Stimulated activated naive CD8-positive, alpha-beta T cell treated with anti-CD3 and anti-CD28 coated beads, Interleukin-15, Interleukin-2, amounts not matched to agents 100 ng/mL and 50 ng/mL, for 24 hours (primary cell): ENCODE data around the gene ZBTB46.

Source experiments
- H3K27ac Mint-ChIP-seq: one replicate; pipeline ENCODE4 v1.8.0; 2021; ENCODE audit warnings: mild to moderate bottlenecking, mixed read lengths
- H3K27me3 Mint-ChIP-seq: one replicate; pipeline ENCODE4 v1.8.0; 2021; ENCODE audit warnings: mixed read lengths
- H3K36me3 Mint-ChIP-seq: one replicate; pipeline ENCODE4 v1.8.0; 2021; ENCODE audit warnings: low read depth, mixed read lengths
- H3K4me1 Mint-ChIP-seq: one replicate; pipeline ENCODE4 v1.8.0; 2021; ENCODE audit warnings: low read depth, mixed read lengths
- H3K4me3 Mint-ChIP-seq: one replicate; pipeline ENCODE4 v1.8.0; 2021; ENCODE audit warnings: mild to moderate bottlenecking, mixed read lengths
- H3K9me3 Mint-ChIP-seq: one replicate; pipeline ENCODE4 v1.8.0; 2021; ENCODE audit warnings: mixed read lengths

The ZBTB46 gene

GRCh38 chr20:63766695-63767426 is 64.2 kb downstream of the ZBTB46 start:
- no peaks in the 10 kb centered on the region for H3K9me3 Mint-ChIP-seq
- H3K27ac Mint-ChIP-seq, result no peak overlapping the region
- no peaks in the 10 kb centered on the region for H3K36me3 Mint-ChIP-seq
- no peak overlapping the region for H3K4me3 Mint-ChIP-seq
- H3K4me1 Mint-ChIP-seq, result no peaks in the 10 kb centered on the region
- no peaks in the 10 kb centered on the region for H3K27me3 Mint-ChIP-seq

GRCh38 chr20:63765902-63766301 is 65.2 kb downstream of the ZBTB46 start:
- H3K36me3 Mint-ChIP-seq, result no peaks in the 10 kb centered on the region
- no peaks in the 10 kb centered on the region for H3K27me3 Mint-ChIP-seq
- H3K4me3 Mint-ChIP-seq, result no peak overlapping the region
- H3K27ac Mint-ChIP-seq, result no peak overlapping the region
- no peaks in the 10 kb centered on the region for H3K4me1 Mint-ChIP-seq
- H3K9me3 Mint-ChIP-seq, result no peaks in the 10 kb centered on the region

DNA sequence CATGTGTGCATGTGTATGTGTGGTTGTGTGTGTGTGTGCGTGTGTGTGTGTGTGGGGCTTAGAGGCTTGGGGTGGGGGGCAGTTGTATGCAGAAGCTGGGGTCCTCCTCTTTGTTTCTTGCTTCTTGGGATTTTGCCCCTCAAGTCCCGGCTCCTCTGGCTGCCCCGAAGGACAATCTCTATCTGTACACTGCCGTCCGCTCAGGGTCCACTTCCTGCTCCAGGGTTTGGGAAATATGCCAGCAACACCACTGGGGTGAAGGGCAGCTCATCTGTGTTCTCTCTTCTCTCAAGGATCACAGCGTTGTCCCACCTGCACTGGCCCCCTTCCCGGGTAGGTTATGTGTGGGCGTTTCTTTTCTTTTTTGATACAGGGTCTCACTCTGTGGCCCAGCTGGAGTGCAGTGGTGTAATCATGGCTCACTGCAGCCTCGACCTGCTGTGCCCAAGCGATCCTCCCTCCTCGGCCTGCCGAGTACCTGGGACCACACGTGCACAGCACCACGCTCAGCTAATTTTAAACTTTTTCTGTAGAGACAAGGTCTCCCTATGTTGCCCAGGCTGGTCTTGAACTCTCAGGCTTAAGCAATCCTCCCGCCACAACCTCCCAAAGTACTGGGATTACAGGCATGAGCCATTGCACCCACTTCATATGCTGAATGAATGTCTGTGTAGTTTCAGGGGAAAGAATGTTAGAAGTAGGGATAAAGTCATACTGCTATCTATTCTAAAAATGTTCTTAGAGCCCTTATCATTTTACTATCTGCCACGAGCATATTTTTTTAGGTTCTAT is 65.8 kb downstream of the ZBTB46 start:
- H3K27me3 Mint-ChIP-seq, result no peaks in the 10 kb centered on the region
- no peak overlapping the region for H3K4me3 Mint-ChIP-seq
- H3K36me3 Mint-ChIP-seq, result no peaks in the 10 kb centered on the region
- no peak overlapping the region for H3K27ac Mint-ChIP-seq
- no peaks in the 10 kb centered on the region for H3K4me1 Mint-ChIP-seq
- H3K9me3 Mint-ChIP-seq, result no peaks in the 10 kb centered on the region

DNA sequence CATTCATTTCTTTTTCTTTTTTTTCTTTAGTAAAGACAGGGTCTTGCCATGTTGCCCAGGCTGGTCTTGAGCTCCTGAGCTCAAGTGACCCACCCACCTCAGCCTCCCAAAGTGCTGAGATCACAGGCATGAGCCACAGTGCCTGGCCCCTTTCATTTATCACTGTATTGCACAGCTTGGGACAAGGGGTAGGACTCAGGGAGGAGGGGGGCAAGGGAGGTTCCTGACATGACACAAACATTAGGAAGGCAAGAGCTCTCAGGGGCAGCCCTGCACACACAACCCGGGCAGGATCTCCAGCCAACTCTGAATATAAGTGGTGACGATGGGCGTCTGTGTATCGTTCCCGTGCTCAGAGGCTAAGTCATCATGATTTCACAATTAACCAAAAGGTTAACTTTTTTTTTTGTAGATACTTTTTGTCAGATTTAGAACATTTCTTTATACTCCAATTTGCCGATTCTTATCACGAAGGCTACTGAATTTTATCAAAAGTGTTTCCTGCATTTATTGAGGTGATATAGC is 71.6 kb downstream of the ZBTB46 start:
- Mint-ChIP-seq H3K27ac (no peak overlapping the region), H3K9me3 (no peaks in the 10 kb centered on the region), H3K4me3 (no peak overlapping the region), H3K4me1 (peaks cover 5% of the 10 kb centered on the region), H3K36me3 (no peaks in the 10 kb centered on the region), H3K27me3 (no peaks in the 10 kb centered on the region)

GRCh38 chr20:63758152-63758551 is 72.9 kb downstream of the ZBTB46 start:
- no peaks in the 10 kb centered on the region for H3K36me3 Mint-ChIP-seq
- peaks cover 5% of the 10 kb centered on the region for H3K4me1 Mint-ChIP-seq
- H3K9me3 Mint-ChIP-seq, result no peaks in the 10 kb centered on the region
- no peak overlapping the region for H3K27ac Mint-ChIP-seq
- H3K27me3 Mint-ChIP-seq, result no peaks in the 10 kb centered on the region
- H3K4me3 Mint-ChIP-seq, result no peak overlapping the region

GRCh38 chr20:63756648-63756991 is 74.4 kb downstream of the ZBTB46 start:
- Mint-ChIP-seq H3K36me3 (no peaks in the 10 kb centered on the region), H3K27ac (no peak overlapping the region), H3K4me3 (no peak overlapping the region), H3K4me1 (peaks cover 5% of the 10 kb centered on the region), H3K9me3 (no peaks in the 10 kb centered on the region), H3K27me3 (no peaks in the 10 kb centered on the region)

DNA sequence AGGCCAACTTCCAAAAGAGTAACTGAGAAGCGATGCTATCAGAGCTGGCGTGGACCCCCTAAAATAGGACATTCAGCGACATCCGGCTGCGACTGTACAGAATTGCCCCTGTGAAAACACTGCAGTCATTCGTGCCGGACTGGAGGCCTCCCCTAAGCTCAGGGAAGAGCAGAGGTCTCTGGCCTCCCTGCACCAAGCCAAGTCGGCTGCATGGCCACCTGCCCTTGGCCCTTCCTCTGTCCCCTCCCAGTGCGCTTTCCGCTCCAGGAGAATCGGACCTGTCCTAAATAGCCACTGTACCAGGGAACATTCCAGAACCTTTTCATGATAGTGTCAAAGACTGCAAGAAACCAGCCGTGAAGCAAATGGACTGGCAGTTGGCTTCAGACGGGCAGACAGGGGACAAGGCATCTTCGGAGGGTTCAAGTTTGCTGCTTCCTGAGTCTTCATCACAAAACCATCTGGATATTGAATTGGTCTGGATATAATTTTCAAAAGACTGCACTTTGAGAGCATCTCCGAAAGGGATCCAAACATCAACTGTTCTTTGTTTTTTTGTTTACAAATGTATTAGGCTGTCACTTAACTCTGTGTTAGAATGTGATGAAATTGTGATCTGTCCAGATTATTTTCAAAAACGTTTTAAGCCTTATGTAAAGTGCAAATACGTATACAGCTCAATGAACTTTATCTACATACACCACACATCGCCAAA is 75.0 kb downstream of the ZBTB46 start:
- H3K4me3 Mint-ChIP-seq, result no peak overlapping the region
- no peaks in the 10 kb centered on the region for H3K27me3 Mint-ChIP-seq
- H3K9me3 Mint-ChIP-seq, result no peaks in the 10 kb centered on the region
- no peak overlapping the region for H3K27ac Mint-ChIP-seq
- H3K36me3 Mint-ChIP-seq, result no peaks in the 10 kb centered on the region
- H3K4me1 Mint-ChIP-seq, result peaks cover 9% of the 10 kb centered on the region

GRCh38 chr20:63754008-63754407 is 77.1 kb downstream of the ZBTB46 start:
- no peaks in the 10 kb centered on the region for H3K27me3 Mint-ChIP-seq
- no peaks in the 10 kb centered on the region for H3K36me3 Mint-ChIP-seq
- no peaks in the 10 kb centered on the region for H3K9me3 Mint-ChIP-seq
- H3K27ac Mint-ChIP-seq, result no peak overlapping the region
- no peak overlapping the region for H3K4me3 Mint-ChIP-seq
- peaks cover 13% of the 10 kb centered on the region for H3K4me1 Mint-ChIP-seq

DNA sequence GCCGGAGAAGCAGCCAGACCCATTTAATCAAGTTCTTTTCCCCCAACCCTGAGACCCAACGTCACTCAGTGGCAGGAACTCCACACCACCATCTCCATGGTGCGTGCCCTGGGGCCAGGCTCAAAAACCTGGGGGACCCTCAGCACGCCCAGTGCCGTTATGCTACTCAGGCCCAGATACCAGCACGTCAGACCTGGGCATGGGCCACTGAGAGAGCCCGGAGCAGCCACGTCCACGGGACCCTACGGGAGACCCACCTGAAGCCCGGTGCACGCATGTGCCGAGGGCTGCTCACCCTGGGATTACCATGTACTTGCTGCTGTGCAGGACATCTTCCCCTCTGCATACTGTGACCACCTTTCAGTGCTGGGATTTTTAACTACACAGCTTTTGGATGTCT is 77.7 kb downstream of the ZBTB46 start:
- H3K4me3 Mint-ChIP-seq, result no peak overlapping the region
- H3K27ac Mint-ChIP-seq, result no peak overlapping the region

GRCh38 chr20:63752411-63753101 is 78.5 kb downstream of the ZBTB46 start:
- Mint-ChIP-seq H3K27ac (no peak overlapping the region), H3K9me3 (no peaks in the 10 kb centered on the region), H3K27me3 (no peaks in the 10 kb centered on the region), H3K4me3 (no peak overlapping the region), H3K4me1 (peaks cover 13% of the 10 kb centered on the region), H3K36me3 (no peaks in the 10 kb centered on the region)

More for the DNA sequence above, 77.7 kb downstream of the ZBTB46 start:
- Mint-ChIP-seq H3K9me3 (no peaks in the 10 kb centered on the region), H3K4me1 (peaks cover 13% of the 10 kb centered on the region), H3K27me3 (no peaks in the 10 kb centered on the region), H3K36me3 (no peaks in the 10 kb centered on the region)

DNA sequence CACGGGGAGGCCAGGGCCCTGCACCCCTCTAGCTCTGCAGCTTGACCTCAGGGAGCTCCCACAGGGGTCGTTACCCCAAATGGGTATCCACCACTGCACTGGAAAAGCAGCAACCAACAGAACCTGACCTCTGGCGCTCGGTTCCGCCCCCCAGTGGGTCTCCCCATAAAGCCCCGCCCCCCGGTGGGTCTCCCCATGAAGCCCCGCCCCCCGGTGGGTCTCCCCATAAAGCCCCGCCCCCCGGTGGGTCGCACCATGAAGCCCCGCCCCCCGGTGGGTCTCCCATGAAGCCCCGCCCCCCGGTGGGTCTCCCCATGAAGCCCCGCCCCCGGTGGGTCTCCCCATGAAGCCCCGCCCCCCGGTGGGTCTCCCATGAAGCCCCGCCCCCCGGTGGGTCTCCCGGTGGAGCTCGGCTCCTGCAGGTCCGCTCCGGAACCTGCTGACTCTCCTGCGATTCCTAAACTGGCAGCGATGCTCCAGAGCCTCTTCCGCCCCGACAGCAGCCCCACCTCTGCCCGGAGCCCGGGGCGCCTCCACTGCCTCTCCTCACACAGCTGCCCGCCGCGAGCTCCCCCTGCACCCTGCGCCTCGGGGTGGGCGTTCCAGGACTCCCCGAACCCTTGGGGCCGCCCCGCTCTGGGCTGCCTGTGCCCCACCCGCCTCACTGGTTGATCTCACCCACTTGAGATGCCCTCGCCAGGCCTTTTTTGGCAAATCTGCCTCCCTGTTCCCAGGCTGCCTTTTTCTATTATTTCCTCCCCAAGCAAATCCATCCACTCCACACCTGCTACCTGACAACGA is 79.4 kb downstream of the ZBTB46 start:
- no peaks in the 10 kb centered on the region for H3K9me3 Mint-ChIP-seq

DNA sequence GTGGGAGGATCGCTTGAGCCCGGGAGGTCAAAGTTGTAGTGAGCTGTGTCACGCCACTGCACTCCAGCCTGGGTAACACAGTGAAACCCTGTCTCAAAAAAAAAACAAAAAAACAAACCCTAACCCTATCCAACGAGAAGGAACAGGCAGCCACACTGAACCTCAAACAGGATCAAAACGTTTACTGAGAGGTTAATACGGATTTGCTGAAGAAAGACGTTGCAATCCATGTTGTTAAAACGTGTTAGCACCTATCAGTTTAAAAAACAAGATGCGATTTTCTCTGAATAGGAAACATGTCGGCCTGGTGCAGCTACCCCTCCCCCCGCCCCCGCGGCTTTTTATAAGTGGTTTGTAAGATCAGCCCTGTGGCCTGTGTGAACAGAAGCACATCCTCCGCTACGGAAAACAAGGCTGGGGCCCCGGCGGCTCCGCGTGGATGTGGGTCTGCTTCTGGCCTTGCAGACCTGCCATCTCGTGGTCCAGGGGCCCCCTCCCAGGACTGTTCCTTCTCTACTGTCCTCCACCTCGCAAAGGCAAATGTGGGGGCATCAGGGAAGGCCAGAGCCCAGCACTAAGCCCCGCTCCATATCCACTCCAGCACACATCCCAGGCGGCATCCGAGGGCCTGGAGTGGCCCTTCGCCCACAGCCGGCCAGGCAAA is 80.1 kb downstream of the ZBTB46 start:
- H3K27ac Mint-ChIP-seq, result peak overlapping the region; percentile 75
- peak overlapping the region; percentile 32 for H3K4me3 Mint-ChIP-seq
- no peaks in the 10 kb centered on the region for H3K27me3 Mint-ChIP-seq
- H3K9me3 Mint-ChIP-seq, result no peaks in the 10 kb centered on the region
- H3K4me1 Mint-ChIP-seq, result peaks cover 8% of the 10 kb centered on the region
- H3K36me3 Mint-ChIP-seq, result no peaks in the 10 kb centered on the region

More for the DNA sequence above, 79.4 kb downstream of the ZBTB46 start:
- Mint-ChIP-seq H3K4me3 (peak overlapping the region; percentile 32), H3K27ac (peak overlapping the region; percentile 75), H3K4me1 (peaks cover 11% of the 10 kb centered on the region), H3K27me3 (no peaks in the 10 kb centered on the region), H3K36me3 (no peaks in the 10 kb centered on the region)

GRCh38 chr20:63749597-63750508 is 81.2 kb downstream of the ZBTB46 start:
- Mint-ChIP-seq H3K9me3 (no peaks in the 10 kb centered on the region), H3K4me1 (peaks cover 8% of the 10 kb centered on the region), H3K4me3 (no peak overlapping the region), H3K27ac (no peak overlapping the region), H3K27me3 (no peaks in the 10 kb centered on the region), H3K36me3 (no peaks in the 10 kb centered on the region)
